NCI-H510A treated with DMSO at 0.1 percent for 48 hours (cell line): ENCODE data around the gene TRAIP.
"Not testable (repeated sequence)": the region's sequence is repeated elsewhere in the genome, so short reads cannot be mapped to it uniquely, and the experiment has no call there.

ENCODE experiments used
- DNase-seq: peaks from one replicate; lab custom pipeline; 2025; lab: John Stamatoyannopoulos, UW

The TRAIP gene

DNA sequence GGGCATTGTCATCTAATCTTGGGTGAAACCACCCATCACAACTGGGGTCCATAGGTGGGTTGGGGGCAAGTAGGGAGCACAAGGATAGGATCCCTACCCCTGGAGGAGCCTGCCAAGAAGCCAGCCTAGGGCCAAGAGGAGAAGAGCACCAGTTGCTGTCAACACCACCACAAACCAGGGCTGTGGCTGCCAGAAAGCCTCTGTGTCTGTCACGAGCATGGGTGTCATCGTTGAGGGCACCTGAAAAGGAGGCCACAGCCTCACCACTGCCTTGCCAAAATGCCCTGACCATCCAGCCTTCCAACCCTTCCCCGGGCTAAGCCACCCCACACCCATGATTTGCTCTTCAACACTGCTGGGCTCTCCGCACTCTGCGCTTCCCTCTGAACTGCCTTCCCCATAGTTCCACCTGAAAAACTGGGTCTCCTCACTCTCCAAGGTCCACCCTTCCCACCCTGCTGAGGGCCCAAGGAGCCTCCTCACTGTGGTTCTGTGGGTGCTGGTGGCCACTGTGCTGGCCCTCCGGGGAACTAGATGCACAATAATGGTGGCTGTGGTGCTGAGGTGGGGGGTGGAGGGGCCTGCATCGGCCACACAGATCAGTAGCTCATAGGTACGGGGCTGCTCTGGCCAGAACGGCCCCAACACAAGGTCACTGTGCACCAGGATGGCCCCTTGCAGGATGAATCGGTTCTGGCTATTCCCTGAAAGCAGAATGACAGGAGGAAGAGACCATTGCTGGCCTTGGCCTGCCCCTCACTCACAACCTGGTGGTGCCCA, 63.8 kb downstream of the TRAIP start:
- DNase-seq: no peak

DNA sequence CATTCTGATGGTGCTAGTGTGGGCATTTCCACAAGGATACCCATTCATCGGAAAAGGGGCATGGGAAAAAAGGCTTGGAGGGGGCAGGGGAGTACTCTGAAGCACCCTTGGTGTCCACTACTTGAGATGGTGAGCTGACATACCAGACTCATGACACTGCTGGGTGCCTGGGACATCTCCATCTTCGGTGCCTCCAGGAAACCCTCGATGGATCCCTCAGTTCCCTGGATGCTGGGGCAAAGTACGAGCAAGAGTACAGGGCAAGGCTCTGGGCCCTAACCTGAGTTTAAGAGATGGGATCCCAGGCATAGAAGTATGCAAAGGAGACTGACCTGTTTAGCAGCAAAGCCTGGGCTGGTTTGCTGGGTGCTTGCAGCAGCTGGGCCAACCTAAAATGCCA, 64.8 kb downstream of the TRAIP start:
- no peak for DNase-seq

GRCh38 chr3:49790626-49791411, 65.5 kb downstream of the TRAIP start:
- no peak for DNase-seq

DNA sequence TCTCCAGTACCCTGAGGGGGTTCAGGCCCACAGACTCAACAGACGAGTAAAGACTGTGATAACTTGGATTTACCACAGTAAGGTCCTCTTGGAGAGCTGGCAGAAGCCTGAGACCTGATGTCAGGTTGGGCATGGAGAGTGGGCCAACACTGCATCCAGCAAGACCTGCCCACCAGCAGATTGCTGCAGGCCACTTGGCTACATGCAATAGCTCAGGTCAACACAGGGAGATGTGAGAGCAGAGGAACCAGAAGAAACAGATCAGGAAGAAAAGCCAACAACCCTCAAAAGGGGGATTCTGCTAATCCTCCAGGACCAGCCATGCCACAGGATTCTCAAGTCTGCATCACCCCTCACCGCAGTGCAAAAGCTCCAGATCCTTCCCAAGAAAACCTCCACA, 68.3 kb downstream of the TRAIP start:
- DNase-seq: no peak

GRCh38 chr3:49787536-49787935, 68.8 kb downstream of the TRAIP start:
- DNase-seq: no peak

DNA sequence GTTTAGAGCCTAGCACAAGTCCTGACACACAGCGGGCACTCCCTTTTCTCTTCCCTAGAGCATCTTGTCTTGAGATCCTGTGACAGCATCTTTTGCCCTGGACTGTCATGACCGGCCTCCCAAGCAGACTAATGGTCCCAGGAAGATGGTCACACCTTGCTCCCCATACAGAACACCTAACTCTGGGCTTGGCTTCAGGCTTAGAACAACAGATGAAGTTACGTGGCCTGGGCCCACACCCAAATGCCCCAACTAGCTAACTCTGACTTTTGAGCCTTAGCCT, 69.2 kb downstream of the TRAIP start:
- DNase-seq: no peak

DNA sequence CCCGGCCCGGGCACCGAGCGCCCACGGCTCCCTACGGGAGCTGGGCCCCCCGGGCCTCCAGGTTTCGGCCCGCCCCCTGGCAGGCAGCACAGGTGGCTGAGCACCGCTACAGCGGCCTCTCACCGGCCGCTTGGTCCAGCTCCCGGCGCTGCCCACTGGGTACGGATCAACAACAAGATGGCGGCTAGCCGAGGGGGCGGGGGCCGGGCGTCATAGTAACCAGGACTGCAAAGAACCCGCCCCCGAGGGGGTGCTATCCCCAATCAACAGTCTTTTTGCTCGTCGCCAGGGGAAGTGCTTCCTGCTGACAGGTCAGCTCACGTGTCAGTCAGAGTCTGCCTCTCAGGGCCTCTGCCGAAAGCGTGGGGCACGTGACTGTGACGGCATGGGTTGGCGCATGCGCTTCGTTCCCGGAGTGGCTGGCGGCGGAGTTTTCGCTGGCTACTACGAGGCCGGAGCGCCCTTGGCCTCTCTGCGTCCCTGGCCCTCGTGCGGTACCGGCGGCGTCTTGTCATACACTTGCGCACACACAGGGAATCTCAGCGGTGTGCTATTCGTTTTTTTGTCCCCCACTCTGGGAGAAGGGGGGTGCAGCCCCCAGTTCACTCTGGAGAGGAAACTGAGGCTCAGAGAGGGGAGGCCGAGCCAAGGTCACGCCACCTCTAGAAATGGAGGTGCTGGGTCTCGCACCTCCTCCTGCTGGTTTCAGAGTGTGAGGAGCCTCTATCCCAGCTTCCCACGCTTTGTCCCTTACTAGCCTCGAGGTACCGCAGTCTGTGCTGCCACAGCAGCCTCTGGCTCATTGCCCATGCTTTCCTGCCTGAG, 69.8 kb downstream of the TRAIP start, which contains the start of gene IP6K1:
IP6K1 (minus strand) TSS at position 186 of the 825 bp plus-strand sequence. CDS start 38,502 bp downstream, outside the sequence.
- peak; percentile 95 for DNase-seq

DNA sequence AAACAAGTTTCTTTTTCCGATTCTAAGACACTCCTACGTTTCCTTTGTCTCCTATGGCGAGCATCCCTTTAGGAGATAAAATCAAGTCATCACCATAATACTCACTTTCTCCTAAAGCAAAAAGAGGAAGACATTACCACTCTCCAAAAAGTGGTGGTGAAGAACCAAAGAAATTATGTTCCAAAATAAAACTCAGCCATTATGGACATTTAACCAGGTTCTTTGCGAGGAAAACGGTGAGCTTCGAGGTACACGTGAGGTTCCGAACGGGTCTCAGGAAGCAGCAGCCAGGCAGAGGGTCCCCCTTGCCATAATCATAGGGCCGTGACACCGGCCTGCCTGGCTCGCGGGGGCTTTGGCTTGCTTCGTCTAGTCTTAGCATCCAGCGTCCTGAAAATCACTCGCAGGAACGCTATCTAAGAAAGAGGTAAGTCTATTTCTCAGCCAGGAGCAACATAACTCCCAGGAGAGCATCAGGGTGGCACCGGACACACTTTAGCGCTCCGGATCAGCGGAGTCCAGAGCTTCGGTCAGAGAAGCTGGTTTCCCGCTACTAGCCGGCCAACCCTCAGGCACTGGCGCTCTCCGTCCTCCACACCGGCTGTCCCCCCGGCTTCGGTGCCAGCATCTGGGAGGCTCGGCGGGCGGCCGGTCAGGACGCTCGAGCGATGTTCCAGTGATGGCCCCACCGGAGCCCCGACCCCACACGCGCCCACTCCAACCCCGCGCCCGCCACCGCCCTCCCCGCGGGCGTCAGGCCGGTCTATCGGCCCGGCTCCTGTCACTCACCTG, 70.6 kb downstream of the TRAIP start:
- peak; percentile 9 for DNase-seq

DNA sequence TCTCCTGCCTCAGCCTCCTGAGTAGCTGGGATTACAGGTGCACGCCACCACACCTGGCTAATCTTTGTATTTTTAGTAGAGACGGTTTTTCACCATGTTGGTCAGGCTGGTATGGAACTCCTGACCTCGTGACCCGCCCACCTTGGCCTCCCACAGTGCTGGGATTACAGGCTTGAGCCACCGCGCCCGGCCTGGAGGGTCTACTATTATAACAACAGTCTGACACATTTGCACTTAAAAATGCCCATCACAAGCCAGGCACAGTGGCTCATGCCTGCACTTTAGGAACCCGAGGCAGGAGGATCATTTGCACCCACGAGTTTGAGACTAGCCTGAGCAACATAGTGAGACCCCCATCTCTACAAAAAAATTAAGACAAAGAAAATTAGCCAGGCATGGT, 74.1 kb downstream of the TRAIP start:
- not testable (repeated sequence) for DNase-seq

- DNase-seq: no peak
Measured at GRCh38 chr3:49781415-49782199, 74.8 kb downstream of the TRAIP start.

GRCh38 chr3:49780975-49781365, 75.4 kb downstream of the TRAIP start:
- DNase-seq: not testable (repeated sequence)

DNA sequence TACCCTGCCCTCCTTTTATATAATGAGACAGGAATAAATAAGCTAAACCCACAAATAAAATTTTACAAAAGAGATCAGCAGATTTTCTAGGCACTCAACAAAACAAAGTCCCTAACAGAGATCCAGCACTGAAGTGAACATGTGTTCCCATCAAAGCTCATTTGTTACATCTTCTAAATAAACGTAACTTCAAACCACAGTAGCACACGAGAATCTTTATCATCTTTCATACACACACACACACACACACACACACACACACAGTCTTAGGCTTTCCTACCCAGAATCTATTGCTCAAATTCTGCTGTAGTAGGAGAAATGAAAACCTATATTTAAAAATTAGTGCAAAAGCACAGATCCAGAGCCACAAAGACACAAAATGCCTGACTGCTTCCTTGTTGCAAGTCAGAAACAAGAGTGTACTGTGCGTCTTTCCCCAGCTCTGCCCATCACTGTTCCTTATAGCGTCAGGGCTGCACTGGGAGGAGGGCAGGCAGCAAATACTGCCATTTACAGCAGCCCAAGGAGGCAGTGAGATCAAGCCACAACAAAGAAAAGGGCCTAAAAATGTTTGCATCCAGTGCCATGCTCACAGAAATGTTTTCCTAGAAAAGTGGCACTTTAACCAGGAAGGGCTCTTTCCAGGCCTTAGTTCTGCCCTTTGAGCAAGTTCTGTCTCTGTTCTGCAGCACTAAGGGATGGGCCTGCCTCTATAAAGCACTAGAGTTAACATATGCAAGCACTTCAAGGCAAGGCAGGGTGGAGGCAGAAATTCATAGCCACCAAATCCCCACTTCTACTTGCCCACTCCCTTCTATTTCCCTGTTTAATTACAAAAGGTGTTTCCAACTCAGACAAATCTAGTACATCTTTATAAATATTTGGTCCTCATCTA, 76.0 kb downstream of the TRAIP start:
- no peak for DNase-seq

GRCh38 chr3:49779358-49780079, 76.8 kb downstream of the TRAIP start:
- DNase-seq: no peak
